Loucy (cell line): ENCODE data around the gene TOP3A.
"Not testable (repeated sequence)": the region's sequence is repeated elsewhere in the genome, so short reads cannot be mapped to it uniquely, and the experiment has no call there.

Experiments
- H2AFZ ChIP-seq: fragments of 200-600 bp; sonication (generic); 2 replicates; pipeline ENCODE4 v1.6.0; 2016; ENCODE audit warnings: antibody characterized with exemption, mild to moderate bottlenecking, low read length, moderate library complexity
- H3F3A ChIP-seq: fragments of 200-600 bp; 2 replicates; pipeline ENCODE4 v1.6.0; 2016; ENCODE audit warnings: antibody characterized with exemption, low read depth, mild to moderate bottlenecking
- H3K27me3 ChIP-seq: fragments of 200-600 bp; sonication (generic); 2 replicates; pipeline ENCODE4 v1.6.1; 2014; ENCODE audit warnings: low read length, mild to moderate bottlenecking; ENCODE audit not compliant: insufficient read depth, poor library complexity, severe bottlenecking
- H3K36me3 ChIP-seq: fragments of 200-600 bp; sonication (generic); 2 replicates; pipeline ENCODE4 v1.6.1; 2016; ENCODE audit warnings: low read length; ENCODE audit not compliant: insufficient read depth
- H3K4me1 ChIP-seq: fragments of 200-600 bp; sonication (generic); 2 replicates; pipeline ENCODE4 v1.5.1; 2014; ENCODE audit warnings: low read length, mild to moderate bottlenecking; ENCODE audit not compliant: insufficient read depth, poor library complexity, severe bottlenecking
- H3K4me2 ChIP-seq: fragments of 200-600 bp; sonication (generic); 2 replicates; pipeline ENCODE4 v1.6.0; 2014; ENCODE audit warnings: antibody characterized with exemption, low read length, low read depth, mild to moderate bottlenecking; ENCODE audit not compliant: poor library complexity, severe bottlenecking
- H3K4me3 ChIP-seq: fragments of 200-600 bp; sonication (generic); 2 replicates; pipeline ENCODE4 v1.5.1; 2014; ENCODE audit warnings: low read length, mild to moderate bottlenecking, mixed read lengths; ENCODE audit not compliant: poor library complexity, severe bottlenecking
- H3K79me2 ChIP-seq: fragments of 200-600 bp; sonication (generic); 2 replicates; pipeline ENCODE4 v1.6.1; 2014; ENCODE audit warnings: low read length; ENCODE audit not compliant: insufficient read depth
- H3K9ac ChIP-seq: fragments of 200-600 bp; sonication (generic); 2 replicates; pipeline ENCODE4 v1.6.0; 2014; ENCODE audit warnings: mild to moderate bottlenecking, low read depth, low read length, moderate library complexity; ENCODE audit not compliant: poor library complexity, severe bottlenecking
- H3K9me2 ChIP-seq: fragments of 200-600 bp; sonication (generic); replicated peaks from 2 replicates; pipeline ENCODE4 v1.6.1; 2016; ENCODE audit warnings: low read depth, low read length, mixed read lengths
- H3K9me3 ChIP-seq: fragments of 200-600 bp; sonication (generic); 2 replicates; pipeline ENCODE4 v1.6.1; 2014; ENCODE audit warnings: mild to moderate bottlenecking, antibody characterized with exemption, low read length, low read depth; ENCODE audit not compliant: insufficient read depth
- H4K20me1 ChIP-seq: fragments of 200-600 bp; sonication (generic); 2 replicates; pipeline ENCODE4 v1.6.0; 2014; ENCODE audit warnings: antibody characterized with exemption, low read length, mild to moderate bottlenecking; ENCODE audit not compliant: insufficient read depth, poor library complexity, severe bottlenecking
- EZH2phosphoT487 ChIP-seq: fragments of 200-600 bp; IDR thresholded peaks from 2 replicates; pipeline ENCODE4 v1.6.1; 2018; ENCODE audit warnings: antibody characterized with exemption, mild to moderate bottlenecking, moderate library complexity, borderline replicate concordance
- TF ChIP-seq, protein P1 (sequence below): fragments of 200-600 bp; sonication (generic); conservative IDR thresholded peaks from 2 replicates; pipeline ENCODE4 v1.5.1; 2014; ENCODE audit warnings: mild to moderate bottlenecking, antibody characterized with exemption, low read length

TOP3A gene

DNA sequence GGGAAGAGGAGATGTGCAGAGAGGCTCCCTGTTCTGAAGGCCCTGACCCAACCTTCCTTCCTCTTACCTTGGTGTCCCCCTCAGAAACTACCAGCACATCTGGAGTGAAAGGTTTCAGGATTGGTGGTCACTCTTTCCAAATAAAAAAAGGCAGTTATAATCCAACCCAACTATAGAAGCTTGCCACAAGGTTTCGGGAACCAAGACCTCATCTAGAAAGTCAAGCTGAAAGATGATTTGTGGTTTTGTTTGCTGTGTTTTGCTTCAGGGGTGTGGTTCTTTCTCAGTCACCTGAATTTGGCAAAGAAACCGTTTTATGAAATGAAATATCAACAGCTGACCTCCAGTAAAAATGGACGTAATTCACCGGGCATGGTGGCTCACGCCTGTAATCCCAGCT is 29.2 kb upstream of the TOP3A start:
- Histone ChIP-seq H3K27me3 (no peaks in the 10 kb centered on the region), H3K9me2 (no peaks in the 10 kb centered on the region), H2AFZ (no peak overlapping the region), H3K9ac (no peak overlapping the region), H3K4me2 (no peak overlapping the region), H3K79me2 (no peaks in the 10 kb centered on the region), H3K36me3 (peaks cover 68% of the 10 kb centered on the region; the same call in 1 of the 2 replicates), H3K9me3 (no peaks in the 10 kb centered on the region), H3K4me3 (no peak overlapping the region), H4K20me1 (no peaks in the 10 kb centered on the region), H3K4me1 (no peaks in the 10 kb centered on the region), H3F3A (no peaks in the 10 kb centered on the region)
- TF ChIP-seq EZH2phosphoT487: no peak
- TF ChIP-seq, protein P1, sequence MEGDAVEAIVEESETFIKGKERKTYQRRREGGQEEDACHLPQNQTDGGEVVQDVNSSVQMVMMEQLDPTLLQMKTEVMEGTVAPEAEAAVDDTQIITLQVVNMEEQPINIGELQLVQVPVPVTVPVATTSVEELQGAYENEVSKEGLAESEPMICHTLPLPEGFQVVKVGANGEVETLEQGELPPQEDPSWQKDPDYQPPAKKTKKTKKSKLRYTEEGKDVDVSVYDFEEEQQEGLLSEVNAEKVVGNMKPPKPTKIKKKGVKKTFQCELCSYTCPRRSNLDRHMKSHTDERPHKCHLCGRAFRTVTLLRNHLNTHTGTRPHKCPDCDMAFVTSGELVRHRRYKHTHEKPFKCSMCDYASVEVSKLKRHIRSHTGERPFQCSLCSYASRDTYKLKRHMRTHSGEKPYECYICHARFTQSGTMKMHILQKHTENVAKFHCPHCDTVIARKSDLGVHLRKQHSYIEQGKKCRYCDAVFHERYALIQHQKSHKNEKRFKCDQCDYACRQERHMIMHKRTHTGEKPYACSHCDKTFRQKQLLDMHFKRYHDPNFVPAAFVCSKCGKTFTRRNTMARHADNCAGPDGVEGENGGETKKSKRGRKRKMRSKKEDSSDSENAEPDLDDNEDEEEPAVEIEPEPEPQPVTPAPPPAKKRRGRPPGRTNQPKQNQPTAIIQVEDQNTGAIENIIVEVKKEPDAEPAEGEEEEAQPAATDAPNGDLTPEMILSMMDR: no peak

DNA sequence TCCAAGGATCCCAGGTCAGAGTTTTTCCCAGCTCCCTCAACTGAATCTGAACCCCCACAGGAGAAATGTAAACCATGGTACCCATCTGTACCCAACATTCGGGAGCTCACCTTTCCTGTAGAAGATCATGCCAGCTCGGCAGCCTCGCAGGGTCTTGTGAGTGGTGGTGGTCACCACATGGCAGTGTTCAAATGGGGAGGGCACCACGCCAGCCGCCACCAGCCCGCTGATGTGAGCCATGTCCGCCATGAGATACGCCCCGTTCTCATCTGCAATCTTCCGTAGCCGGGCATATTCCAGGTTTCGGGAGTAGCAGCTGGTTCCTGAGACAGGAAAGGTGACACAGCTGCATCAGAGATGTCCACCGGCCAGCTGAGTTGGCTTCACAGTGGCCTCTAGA is 25.1 kb upstream of the TOP3A start:
- no peaks in the 10 kb centered on the region for H4K20me1 ChIP-seq
- H3K4me2 ChIP-seq: no peak overlapping the region
- H3K27me3 ChIP-seq: no peaks in the 10 kb centered on the region
- no peaks in the 10 kb centered on the region for H3F3A ChIP-seq
- no peaks in the 10 kb centered on the region for H3K4me1 ChIP-seq
- H3K36me3 ChIP-seq: peaks cover 50% of the 10 kb centered on the region; the same call in 1 of the 2 replicates
- H3K79me2 ChIP-seq: no peaks in the 10 kb centered on the region
- H3K9me3 ChIP-seq: no peaks in the 10 kb centered on the region
- no peak overlapping the region for H3K9ac ChIP-seq
- no peak overlapping the region for H2AFZ ChIP-seq
- no peak overlapping the region for H3K4me3 ChIP-seq
- no peaks in the 10 kb centered on the region for H3K9me2 ChIP-seq
- TF ChIP-seq, protein P1: no peak
- no peak for TF ChIP-seq EZH2phosphoT487

DNA sequence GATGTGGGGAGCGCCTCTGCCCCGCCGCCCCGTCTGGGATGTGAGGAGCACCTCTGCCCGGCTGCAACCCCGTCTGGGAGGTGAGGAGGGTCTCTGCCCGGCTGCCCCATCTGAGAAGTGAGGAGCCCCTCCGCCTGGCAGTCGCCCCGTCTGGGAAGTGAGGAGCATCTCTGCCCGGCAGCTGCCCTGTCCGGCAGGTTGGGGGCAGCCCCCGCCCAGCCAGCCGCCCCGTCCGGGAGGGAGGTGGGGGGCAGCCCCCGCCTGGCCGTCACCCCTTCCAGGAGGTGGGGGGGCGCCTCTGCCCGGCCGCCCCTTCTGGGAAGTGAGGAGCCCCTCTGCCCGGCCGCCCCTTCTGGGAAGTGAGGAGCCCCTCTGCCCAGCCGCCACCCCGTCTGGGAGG is 23.4 kb upstream of the TOP3A start:
- H4K20me1 ChIP-seq, H3K4me2 ChIP-seq, H3K79me2 ChIP-seq, H3K9me3 ChIP-seq, H3K9ac ChIP-seq, H3F3A ChIP-seq, H3K4me1 ChIP-seq, H3K4me3 ChIP-seq, H3K27me3 ChIP-seq, H2AFZ ChIP-seq, H3K9me2 ChIP-seq: not testable (repeated sequence)
- peaks cover 54% of the 10 kb centered on the region; the same call in 1 of the 2 replicates for H3K36me3 ChIP-seq

DNA sequence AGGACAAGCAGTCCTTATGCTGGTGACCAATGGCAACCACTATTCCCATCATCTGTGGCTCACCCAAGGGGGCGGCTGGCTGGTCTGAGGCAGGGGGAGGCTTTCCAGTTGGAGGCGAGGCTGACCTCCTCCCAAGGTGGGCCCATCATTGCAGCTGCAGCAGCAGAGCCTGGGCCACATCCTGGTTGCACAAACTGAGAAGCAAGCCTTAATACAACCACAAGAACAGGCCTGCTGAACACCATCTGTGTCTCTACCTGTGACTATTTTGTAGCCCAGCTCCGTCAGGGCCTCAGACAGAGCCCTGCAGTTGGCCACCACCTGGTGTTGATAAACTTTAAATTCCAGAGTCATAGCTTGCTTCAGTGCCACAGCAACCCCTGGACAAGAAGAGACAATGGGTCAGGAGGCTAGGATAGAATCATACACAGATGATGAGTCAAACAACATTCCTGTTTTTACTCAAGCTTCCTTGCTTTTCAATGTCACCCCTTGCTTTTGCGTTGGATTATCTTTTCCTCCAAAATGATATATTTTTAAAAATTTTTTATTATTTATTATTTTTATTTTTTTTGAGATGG is 18.2 kb upstream of the TOP3A start:
- Histone ChIP-seq H3K4me2 (no peak overlapping the region), H3K9ac (no peak overlapping the region), H3K4me3 (no peak overlapping the region), H3F3A (no peaks in the 10 kb centered on the region), H2AFZ (no peak overlapping the region), H3K9me2 (no peaks in the 10 kb centered on the region), H3K36me3 (peaks cover 60% of the 10 kb centered on the region), H3K27me3 (no peaks in the 10 kb centered on the region), H3K79me2 (no peaks in the 10 kb centered on the region), H4K20me1 (no peaks in the 10 kb centered on the region), H3K4me1 (no peaks in the 10 kb centered on the region), H3K9me3 (no peaks in the 10 kb centered on the region)
- TF ChIP-seq EZH2phosphoT487: no peak
- TF ChIP-seq, protein P1: no peak
